ENCODE results near the gene SLC27A5.

DNA sequence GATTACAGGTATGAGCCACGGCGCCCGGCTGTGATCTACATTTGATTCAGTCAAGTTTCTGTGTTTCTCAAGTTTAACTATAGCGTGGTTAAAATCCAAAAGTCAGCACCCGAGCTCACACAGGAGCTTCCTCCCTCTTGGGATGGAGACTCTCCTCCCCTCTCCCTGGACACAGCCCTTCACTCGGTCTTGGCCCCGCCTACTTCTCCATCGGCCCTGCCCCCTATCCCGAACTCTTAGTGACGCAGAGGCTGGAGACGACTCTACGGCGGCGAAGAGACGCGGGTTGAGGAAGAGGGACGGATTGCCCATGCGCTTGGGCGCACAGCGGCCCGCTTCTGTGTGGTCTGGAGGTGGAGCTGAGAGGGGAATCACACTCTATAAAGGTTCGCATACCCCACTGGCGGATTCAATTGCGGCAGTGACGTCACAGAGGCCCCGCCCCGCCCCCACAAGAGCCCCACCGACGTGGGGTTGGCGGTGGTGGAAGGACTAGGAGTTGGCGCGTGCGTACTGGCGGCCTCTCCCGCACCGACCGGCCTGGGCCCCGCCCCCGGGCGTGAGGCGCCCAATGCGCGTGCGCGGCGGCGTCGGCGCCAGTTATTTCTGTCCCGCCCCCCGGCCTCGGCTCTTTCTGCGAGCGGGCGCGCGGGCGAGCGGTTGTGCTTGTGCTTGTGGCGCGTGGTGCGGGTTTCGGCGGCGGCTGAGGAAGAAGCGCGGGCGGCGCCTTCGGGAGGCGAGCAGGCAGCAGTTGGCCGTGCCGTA is 32.2 kb upstream of the SLC27A5 start, which contains the start of gene TRIM28:
- peak; percentile 94 for TF ChIP-seq POLR2AphosphoS5 (IDR thresholded peaks at IDR 0.05; ENCODE audit: borderline replicate concordance, low read depth, low read length)
- no peak for TF ChIP-seq FOXP2 (optimal IDR thresholded peaks at IDR 0.05; ENCODE audit: control extremely low read depth, extremely low read length, insufficient read depth)
- no peak for TF ChIP-seq EZH2 (IDR thresholded peaks at IDR 0.05)
